T follicular helper cell (primary cell): ENCODE measurements around the gene GTF2F2.
"Not testable (repeated sequence)": the region's sequence is repeated elsewhere in the genome, so short reads cannot be mapped to it uniquely, and the experiment has no call there.

ENCODE experiments used
- DNase-seq: peaks from one replicate; pipeline ENCODE4 v3.0.0-alpha.2; 2020; ENCODE audit warnings: low read depth

Gene GTF2F2

GRCh38 chr13:45256254-45256653 lies 135.9 kb downstream of the GTF2F2 start:
- DNase-seq: no peak

- DNase-seq: no peak
Observed at GRCh38 chr13:45257638-45258333, 137.5 kb downstream of the GTF2F2 start.

DNA sequence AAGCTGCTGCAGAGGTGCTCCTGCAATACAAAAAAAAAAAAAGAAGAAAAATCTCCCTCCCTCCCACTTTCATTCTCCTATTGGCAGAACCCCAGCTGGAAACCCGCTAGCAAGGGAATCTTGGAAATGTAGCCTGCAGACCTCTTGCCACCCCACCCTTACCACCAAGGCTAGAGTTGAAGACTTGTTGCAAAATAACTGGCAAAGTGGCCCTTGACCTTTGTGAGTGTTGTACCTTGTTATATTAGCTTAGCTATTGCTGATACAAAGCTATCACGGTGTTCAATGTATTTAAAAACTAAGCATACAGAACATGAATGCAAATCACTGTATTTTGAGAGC lies 138.0 kb downstream of the GTF2F2 start:
- DNase-seq: no peak

DNA sequence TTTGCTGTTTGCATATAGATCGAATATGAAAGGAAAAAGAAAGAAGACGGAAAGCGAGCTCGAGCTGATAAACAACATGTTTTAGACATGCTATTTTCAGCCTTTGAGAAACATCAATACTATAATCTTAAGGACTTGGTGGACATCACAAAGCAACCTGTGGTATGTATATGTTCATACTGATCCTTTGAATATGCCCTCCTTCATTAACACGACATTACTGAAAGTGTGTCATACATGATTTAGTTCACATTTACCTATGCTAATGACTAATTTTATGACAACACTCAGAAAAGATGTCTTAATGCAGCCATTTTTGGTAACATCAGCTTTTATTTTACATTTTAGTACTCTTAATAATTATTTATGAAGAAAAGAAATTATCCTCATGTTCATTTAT lies 146.9 kb downstream of the GTF2F2 start:
- DNase-seq: no peak

GRCh38 chr13:45269204-45269603 lies 148.9 kb downstream of the GTF2F2 start:
- no peak for DNase-seq

- no peak for DNase-seq
Observed at GRCh38 chr13:45276913-45277312, 156.6 kb downstream of the GTF2F2 start.

GRCh38 chr13:45278096-45278645 lies 157.9 kb downstream of the GTF2F2 start:
- no peak for DNase-seq

- no peak for DNase-seq
Observed at GRCh38 chr13:45280011-45280410, 159.7 kb downstream of the GTF2F2 start.

DNA sequence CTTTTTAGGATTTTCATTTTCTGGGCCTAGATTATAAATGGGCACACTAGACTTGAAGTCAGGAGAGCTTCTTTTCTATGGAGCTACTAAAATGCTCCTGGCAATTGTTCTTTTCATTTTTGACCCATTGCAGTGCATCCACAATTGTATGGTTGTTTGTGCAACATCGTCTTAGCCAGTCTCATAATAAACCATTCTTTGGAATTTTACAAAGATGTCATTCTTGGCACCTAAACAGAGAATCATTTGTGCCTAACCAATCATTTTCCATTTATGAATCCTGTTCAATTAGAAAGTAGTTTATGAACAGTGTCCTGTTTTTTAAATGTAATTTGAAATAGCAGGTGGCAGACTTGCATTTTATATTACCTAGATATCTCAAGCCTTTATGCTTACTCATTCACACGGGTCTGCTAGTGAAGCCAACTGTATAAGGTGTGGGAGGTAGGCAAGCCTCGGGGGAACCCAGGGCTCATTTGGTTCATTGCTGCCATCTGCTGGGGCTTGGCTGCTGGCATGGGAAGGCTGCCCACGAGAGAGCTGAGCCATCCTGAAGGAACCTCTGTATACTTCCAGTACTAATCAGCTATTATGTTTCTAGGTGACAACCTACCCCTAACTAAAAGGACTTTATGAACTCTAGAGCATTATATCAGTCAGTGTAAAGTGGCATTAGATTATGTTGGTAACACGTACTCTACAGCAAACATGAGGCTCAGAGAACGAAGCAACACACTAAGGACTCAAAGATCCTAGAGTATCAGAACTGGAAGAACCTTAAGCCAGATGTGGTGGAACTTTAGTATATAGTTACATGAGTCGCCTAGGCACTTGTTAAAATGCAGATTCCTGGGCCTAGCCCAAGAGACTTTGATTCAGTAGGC lies 160.7 kb downstream of the GTF2F2 start:
- DNase-seq: peak; percentile 12

GRCh38 chr13:45282994-45283393 lies 162.7 kb downstream of the GTF2F2 start:
- no peak for DNase-seq

- no peak for DNase-seq
Observed at GRCh38 chr13:45289936-45290563, 169.7 kb downstream of the GTF2F2 start.

GRCh38 chr13:45292176-45292575 lies 171.9 kb downstream of the GTF2F2 start:
- no peak for DNase-seq

- no peak for DNase-seq
Observed at GRCh38 chr13:45295536-45295935, 175.2 kb downstream of the GTF2F2 start.

- DNase-seq: no peak
Observed at GRCh38 chr13:45296259-45296658, 175.9 kb downstream of the GTF2F2 start.

DNA sequence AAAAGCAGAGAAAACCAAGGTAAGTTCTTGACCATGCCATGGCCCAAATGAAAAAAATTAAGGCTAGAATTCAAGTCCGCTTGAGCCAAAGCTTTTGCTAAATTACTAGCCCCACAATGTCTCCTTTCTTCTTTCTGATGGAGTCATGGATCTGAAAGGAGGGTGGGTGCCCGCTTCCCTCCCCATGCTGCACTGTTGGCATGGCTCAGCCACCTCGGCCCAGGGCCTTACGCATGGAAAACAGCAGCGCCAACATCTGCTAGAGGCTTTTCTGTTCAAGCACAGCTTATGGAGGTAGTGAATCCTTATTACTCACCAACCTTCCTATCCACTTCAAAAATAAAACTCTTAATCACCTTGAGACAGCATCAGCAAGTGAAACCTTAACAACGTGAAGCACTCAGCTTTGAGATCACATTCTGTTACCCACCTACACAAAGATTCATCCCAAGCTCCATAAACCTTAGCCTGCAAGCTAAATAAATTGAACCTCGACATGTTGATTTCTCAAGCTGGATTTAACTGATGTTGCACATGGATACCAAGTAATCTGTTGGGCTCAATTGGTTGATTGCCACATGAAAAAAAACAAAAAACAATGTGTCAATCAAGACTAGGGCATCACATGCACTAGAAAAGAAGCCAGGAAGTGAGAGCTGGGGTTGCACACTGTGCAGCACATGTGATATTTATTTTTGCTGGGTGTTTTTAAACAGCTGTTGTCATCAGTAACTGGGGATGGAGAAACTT lies 177.3 kb downstream of the GTF2F2 start:
- DNase-seq: no peak

DNA sequence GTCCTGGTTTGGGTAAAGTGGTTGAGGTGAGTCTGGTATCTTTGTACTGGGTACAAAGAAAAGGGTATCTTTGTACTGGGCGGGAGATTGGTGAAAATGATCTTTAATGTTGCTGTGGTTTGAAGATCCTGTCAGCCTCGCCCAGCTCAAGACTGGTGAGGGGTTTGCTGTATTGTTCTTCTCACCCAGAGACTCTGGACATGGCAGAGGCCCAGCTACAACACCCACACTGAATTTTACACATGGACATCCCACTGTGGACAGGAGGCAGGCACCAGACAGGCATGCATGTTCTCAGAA lies 177.8 kb downstream of the GTF2F2 start:
- DNase-seq: no peak

- not testable (repeated sequence) for DNase-seq
Observed at GRCh38 chr13:45298550-45298949, 178.2 kb downstream of the GTF2F2 start.

DNA sequence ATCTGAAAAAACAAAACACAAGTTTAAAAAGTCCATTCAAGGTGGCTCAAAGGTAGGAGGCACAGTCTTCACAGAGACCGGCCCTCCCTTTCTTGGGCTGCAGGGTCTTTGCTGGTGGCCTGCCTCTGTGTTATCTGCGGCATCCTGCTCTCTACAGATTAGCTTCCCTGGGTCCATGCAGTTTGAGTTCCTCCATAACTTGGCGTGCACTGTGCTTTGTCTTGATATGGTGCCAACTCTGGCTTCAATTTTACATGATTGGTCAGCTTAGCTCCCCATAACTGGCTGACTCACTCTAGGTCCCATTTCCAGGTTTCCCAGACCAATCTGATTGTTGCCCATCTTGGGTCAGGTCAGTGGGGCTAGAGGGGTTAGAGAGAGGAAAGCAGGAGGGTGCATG lies 178.9 kb downstream of the GTF2F2 start:
- DNase-seq: no peak

DNA sequence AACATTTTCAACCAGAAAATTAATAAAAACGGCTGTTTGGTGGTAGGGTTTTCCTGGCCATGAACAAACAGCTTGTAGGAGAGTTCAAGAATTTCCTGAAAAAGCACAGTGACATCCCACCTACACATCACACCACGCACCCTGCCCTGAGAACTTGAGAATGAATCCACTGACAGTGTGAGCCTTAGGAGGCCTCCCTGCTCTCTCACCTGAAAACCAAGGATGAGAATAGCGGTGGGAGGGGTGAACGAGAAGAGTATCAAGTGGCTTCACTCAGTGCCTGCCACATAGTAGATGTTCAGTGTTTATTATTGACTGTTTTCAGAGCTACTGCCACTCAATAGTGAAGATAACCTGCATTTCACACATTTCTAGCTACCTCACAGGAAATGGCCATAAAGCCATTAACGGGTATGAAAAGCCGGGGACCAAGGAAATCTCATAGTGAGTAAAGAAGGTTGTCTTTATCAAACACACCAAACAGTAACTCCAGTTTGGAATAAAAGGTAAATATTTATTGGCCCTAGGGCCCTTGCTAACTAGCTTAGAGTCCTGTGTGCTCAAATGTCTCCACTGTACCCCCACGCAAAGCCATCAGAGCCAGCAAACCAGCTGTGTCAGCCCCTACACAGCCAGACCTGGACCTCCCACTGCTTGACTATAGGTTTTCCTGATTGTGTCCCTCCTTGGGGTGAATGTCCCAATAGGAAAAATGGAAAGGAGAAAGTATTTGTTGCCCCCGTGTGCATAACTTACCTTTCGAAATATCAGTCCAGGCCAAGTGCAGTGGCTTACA lies 180.1 kb downstream of the GTF2F2 start:
- DNase-seq: no peak

DNA sequence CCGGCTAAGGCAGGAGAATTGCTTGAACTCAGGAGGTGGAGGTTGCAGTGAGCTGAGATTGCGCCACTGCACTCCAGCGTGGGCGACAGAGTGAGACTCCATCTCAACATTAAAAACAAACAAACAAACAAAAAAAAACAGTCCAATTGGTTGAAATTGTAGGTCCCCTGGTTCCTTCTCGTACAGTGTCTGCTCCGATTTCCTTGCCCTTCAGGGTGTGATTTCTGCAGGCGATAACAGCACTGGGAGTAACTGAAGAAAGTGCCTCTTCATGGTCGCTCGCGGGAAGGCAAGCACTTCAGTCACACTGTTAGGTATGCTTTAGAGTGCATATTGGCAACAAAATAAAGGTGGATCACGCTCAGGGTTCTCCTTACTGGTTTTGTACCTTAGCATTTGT lies 181.0 kb downstream of the GTF2F2 start:
- no peak for DNase-seq

DNA sequence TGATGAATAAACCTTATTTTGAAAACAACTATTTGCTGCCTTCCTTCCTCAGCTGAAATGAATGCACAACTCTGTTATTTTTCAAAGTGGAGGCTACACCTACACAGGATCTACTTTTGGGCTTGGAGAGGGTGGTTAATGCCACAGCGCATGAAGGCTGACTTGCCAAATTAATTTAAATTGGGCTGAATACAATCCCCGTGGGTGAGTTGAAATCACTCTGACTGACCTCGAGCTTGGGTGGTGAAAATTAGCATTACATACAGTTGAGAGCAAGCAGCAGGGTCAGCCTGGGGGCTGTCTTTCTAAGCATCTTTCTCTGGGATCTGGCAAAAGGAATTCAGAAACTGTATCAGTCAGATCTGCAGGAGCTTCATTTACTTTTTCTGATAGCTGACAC lies 182.2 kb downstream of the GTF2F2 start:
- DNase-seq: no peak
